GM18508 (cell line): ENCODE results near the gene AMIGO3.
"Not testable (repeated sequence)": the region's sequence is repeated elsewhere in the genome, so short reads cannot be mapped to it uniquely, and the experiment has no call there.

ENCODE experiments used
- ATAC-seq: cut with Tn5 transposase; IDR thresholded peaks from one replicate; pipeline ENCODE4 v1.9.1; 2021; ENCODE audit warnings: moderate number of reproducible peaks; ENCODE audit not compliant: insufficient read depth, unreplicated experiment

Gene AMIGO3

GRCh38 chr3:49719214-49719884, at the start of gene AMIGO3:
Gene AMIGO3 (minus strand): TSS chr3:49719684. CDS start chr3:49719465, 219 bp downstream.
- no peak for ATAC-seq

- ATAC-seq = no peak
Observed at GRCh38 chr3:49763981-49764380, 44.5 kb upstream of the AMIGO3 start.

GRCh38 chr3:49761661-49762060, 42.2 kb upstream of the AMIGO3 start:
- no peak for ATAC-seq

- ATAC-seq = no peak
Observed at GRCh38 chr3:49759226-49759625, 39.7 kb upstream of the AMIGO3 start.

- no peak for ATAC-seq
Observed at GRCh38 chr3:49757197-49757596, 37.7 kb upstream of the AMIGO3 start.

- ATAC-seq = no peak
Observed at GRCh38 chr3:49756036-49756435, 36.6 kb upstream of the AMIGO3 start.

GRCh38 chr3:49754536-49754935, 35.1 kb upstream of the AMIGO3 start:
- no peak for ATAC-seq

GRCh38 chr3:49751501-49751900, 32.0 kb upstream of the AMIGO3 start:
- no peak for ATAC-seq

- ATAC-seq = no peak
Observed at GRCh38 chr3:49750056-49750455, 30.6 kb upstream of the AMIGO3 start.

- not testable (repeated sequence) for ATAC-seq
Observed at GRCh38 chr3:49748874-49749273, 29.4 kb upstream of the AMIGO3 start.

GRCh38 chr3:49747792-49748480, 28.5 kb upstream of the AMIGO3 start:
- ATAC-seq = no peak

GRCh38 chr3:49745986-49746385, 26.5 kb upstream of the AMIGO3 start:
- no peak for ATAC-seq

GRCh38 chr3:49740427-49740826, 20.9 kb upstream of the AMIGO3 start:
- ATAC-seq = no peak

- ATAC-seq = no peak
Observed at GRCh38 chr3:49738067-49738713, 18.7 kb upstream of the AMIGO3 start.

GRCh38 chr3:49734752-49735151, 15.3 kb upstream of the AMIGO3 start:
- no peak for ATAC-seq

GRCh38 chr3:49733551-49733950, 14.1 kb upstream of the AMIGO3 start:
- ATAC-seq = no peak

GRCh38 chr3:49732597-49732996, 13.1 kb upstream of the AMIGO3 start:
- ATAC-seq = no peak

GRCh38 chr3:49729966-49730609, 10.6 kb upstream of the AMIGO3 start:
- ATAC-seq = no peak

- no peak for ATAC-seq
Observed at GRCh38 chr3:49727924-49728361, 8.5 kb upstream of the AMIGO3 start.

- ATAC-seq = no peak
Observed at GRCh38 chr3:49727154-49727923, 7.9 kb upstream of the AMIGO3 start.
